Measurements from ENCODE around the gene PRSS27. TPM values are rescaled to one million over a fixed set of nuclear protein-coding genes. Genes with fewer than 3 reads are reported as not detected.

The PRSS27 gene
- total RNA-seq, 1 donor from 2014 or later, result 1.8 TPM

GRCh38 chr16:2715519-2715918 is 4.5 kb downstream of the PRSS27 start:
- Mint-ChIP-seq H3K27ac (no peak overlapping the region), H3K9me3 (no peaks in the 10 kb centered on the region), H3K4me1 (ENCODE audit: low read depth) (peaks cover 7% of the 10 kb centered on the region), H3K4me3 (ENCODE audit: low read depth) (no peak overlapping the region), H3K27me3 (ENCODE audit: low read depth) (no peaks in the 10 kb centered on the region), H3K36me3 (ENCODE audit: low read depth) (no peaks in the 10 kb centered on the region)
- intact Hi-C loops (cut with micrococcal nuclease), result no loop called here
- DNase-seq (ENCODE audit: low spot score), result peak; percentile 81

GRCh38 chr16:2715064-2715463 is 5.0 kb downstream of the PRSS27 start:
- no peak overlapping the region for H3K4me3 Mint-ChIP-seq (ENCODE audit: low read depth)
- no peaks in the 10 kb centered on the region for H3K9me3 Mint-ChIP-seq
- H3K36me3 Mint-ChIP-seq (ENCODE audit: low read depth), result no peaks in the 10 kb centered on the region
- peaks cover 7% of the 10 kb centered on the region for H3K4me1 Mint-ChIP-seq (ENCODE audit: low read depth)
- no peaks in the 10 kb centered on the region for H3K27me3 Mint-ChIP-seq (ENCODE audit: low read depth)
- H3K27ac Mint-ChIP-seq, result no peak overlapping the region
- no peak for DNase-seq (ENCODE audit: low spot score)
- intact Hi-C loops (cut with micrococcal nuclease), result no loop called here

GRCh38 chr16:2713985-2714774 is 5.8 kb downstream of the PRSS27 start:
- H3K27me3 Mint-ChIP-seq (ENCODE audit: low read depth), result no peaks in the 10 kb centered on the region
- DNase-seq (ENCODE audit: low spot score), result no peak
- no peak overlapping the region for H3K27ac Mint-ChIP-seq
- intact Hi-C loops (cut with micrococcal nuclease), result no loop called here
- no peaks in the 10 kb centered on the region for H3K9me3 Mint-ChIP-seq
- H3K4me3 Mint-ChIP-seq (ENCODE audit: low read depth), result no peak overlapping the region
- H3K36me3 Mint-ChIP-seq (ENCODE audit: low read depth), result no peaks in the 10 kb centered on the region
- peaks cover 7% of the 10 kb centered on the region for H3K4me1 Mint-ChIP-seq (ENCODE audit: low read depth)

GRCh38 chr16:2713523-2713922 is 6.5 kb downstream of the PRSS27 start:
- no peak overlapping the region for H3K4me3 Mint-ChIP-seq (ENCODE audit: low read depth)
- H3K27ac Mint-ChIP-seq, result no peak overlapping the region
- no peaks in the 10 kb centered on the region for H3K9me3 Mint-ChIP-seq
- H3K27me3 Mint-ChIP-seq (ENCODE audit: low read depth), result no peaks in the 10 kb centered on the region
- no peak for DNase-seq (ENCODE audit: low spot score)
- intact Hi-C loops (cut with micrococcal nuclease), result no loop called here
- H3K36me3 Mint-ChIP-seq (ENCODE audit: low read depth), result peaks cover under 1% of the 10 kb centered on the region
- peaks cover 7% of the 10 kb centered on the region for H3K4me1 Mint-ChIP-seq (ENCODE audit: low read depth)

- Mint-ChIP-seq H3K4me1 (ENCODE audit: low read depth) (peaks cover 7% of the 10 kb centered on the region), H3K27ac (no peak overlapping the region), H3K9me3 (no peaks in the 10 kb centered on the region), H3K27me3 (ENCODE audit: low read depth) (no peaks in the 10 kb centered on the region), H3K4me3 (ENCODE audit: low read depth) (no peak overlapping the region), H3K36me3 (ENCODE audit: low read depth) (peaks cover 7% of the 10 kb centered on the region)
- no peak for DNase-seq (ENCODE audit: low spot score)
- intact Hi-C loops (cut with micrococcal nuclease), result no loop called here
Measured at GRCh38 chr16:2712546-2712945, 7.5 kb downstream of the PRSS27 start.

GRCh38 chr16:2712063-2712441 is 8.0 kb downstream of the PRSS27 start:
- peaks cover 9% of the 10 kb centered on the region for H3K36me3 Mint-ChIP-seq (ENCODE audit: low read depth)
- no peaks in the 10 kb centered on the region for H3K9me3 Mint-ChIP-seq
- intact Hi-C loops (cut with micrococcal nuclease), result no loop called here
- DNase-seq (ENCODE audit: low spot score), result no peak
- H3K27ac Mint-ChIP-seq, result no peak overlapping the region
- H3K27me3 Mint-ChIP-seq (ENCODE audit: low read depth), result no peaks in the 10 kb centered on the region
- no peak overlapping the region for H3K4me3 Mint-ChIP-seq (ENCODE audit: low read depth)
- peaks cover 7% of the 10 kb centered on the region for H3K4me1 Mint-ChIP-seq (ENCODE audit: low read depth)

- Mint-ChIP-seq H3K4me3 (ENCODE audit: low read depth) (no peak overlapping the region), H3K27me3 (ENCODE audit: low read depth) (no peaks in the 10 kb centered on the region), H3K36me3 (ENCODE audit: low read depth) (peaks cover 9% of the 10 kb centered on the region), H3K27ac (no peak overlapping the region), H3K9me3 (no peaks in the 10 kb centered on the region), H3K4me1 (ENCODE audit: low read depth) (peaks cover 7% of the 10 kb centered on the region)
- no peak for DNase-seq (ENCODE audit: low spot score)
- intact Hi-C loops (cut with micrococcal nuclease), result no loop called here
Measured at GRCh38 chr16:2711370-2712062, 8.5 kb downstream of the PRSS27 start.

GRCh38 chr16:2710711-2711231 is 9.3 kb downstream of the PRSS27 start:
- intact Hi-C loops (cut with micrococcal nuclease), result no loop called here
- Mint-ChIP-seq H3K4me1 (ENCODE audit: low read depth) (peaks cover 4% of the 10 kb centered on the region), H3K27ac (no peak overlapping the region), H3K9me3 (no peaks in the 10 kb centered on the region), H3K27me3 (ENCODE audit: low read depth) (no peaks in the 10 kb centered on the region), H3K4me3 (ENCODE audit: low read depth) (no peak overlapping the region), H3K36me3 (ENCODE audit: low read depth) (peaks cover 9% of the 10 kb centered on the region)
- no peak for DNase-seq (ENCODE audit: low spot score)

- intact Hi-C loops (cut with micrococcal nuclease), result no loop called here
- H3K27me3 Mint-ChIP-seq (ENCODE audit: low read depth), result no peaks in the 10 kb centered on the region
- H3K36me3 Mint-ChIP-seq (ENCODE audit: low read depth), result peaks cover 10% of the 10 kb centered on the region
- H3K27ac Mint-ChIP-seq, result no peak overlapping the region
- no peak overlapping the region for H3K4me3 Mint-ChIP-seq (ENCODE audit: low read depth)
- peaks cover 4% of the 10 kb centered on the region for H3K4me1 Mint-ChIP-seq (ENCODE audit: low read depth)
- no peak for DNase-seq (ENCODE audit: low spot score)
- H3K9me3 Mint-ChIP-seq, result no peaks in the 10 kb centered on the region
Measured at GRCh38 chr16:2710021-2710710, 9.9 kb downstream of the PRSS27 start.

- Mint-ChIP-seq H3K27me3 (ENCODE audit: low read depth) (no peaks in the 10 kb centered on the region), H3K4me3 (ENCODE audit: low read depth) (no peak overlapping the region), H3K36me3 (ENCODE audit: low read depth) (peaks cover 12% of the 10 kb centered on the region), H3K4me1 (ENCODE audit: low read depth) (no peaks in the 10 kb centered on the region), H3K27ac (no peak overlapping the region), H3K9me3 (no peaks in the 10 kb centered on the region)
- intact Hi-C loops (cut with micrococcal nuclease), result no loop called here
- DNase-seq (ENCODE audit: low spot score), result no peak
Measured at GRCh38 chr16:2709588-2709984, 10.4 kb downstream of the PRSS27 start.

- no peaks in the 10 kb centered on the region for H3K27me3 Mint-ChIP-seq (ENCODE audit: low read depth)
- H3K9me3 Mint-ChIP-seq, result no peaks in the 10 kb centered on the region
- DNase-seq (ENCODE audit: low spot score), result no peak
- H3K36me3 Mint-ChIP-seq (ENCODE audit: low read depth), result peaks cover 12% of the 10 kb centered on the region
- intact Hi-C loops (cut with micrococcal nuclease), result no loop called here
- H3K4me3 Mint-ChIP-seq (ENCODE audit: low read depth), result no peak overlapping the region
- H3K27ac Mint-ChIP-seq, result no peak overlapping the region
- no peaks in the 10 kb centered on the region for H3K4me1 Mint-ChIP-seq (ENCODE audit: low read depth)
Measured at GRCh38 chr16:2708955-2709587, 11.0 kb downstream of the PRSS27 start.

- peaks cover 12% of the 10 kb centered on the region for H3K36me3 Mint-ChIP-seq (ENCODE audit: low read depth)
- H3K27ac Mint-ChIP-seq, result no peak overlapping the region
- no peaks in the 10 kb centered on the region for H3K9me3 Mint-ChIP-seq
- no peaks in the 10 kb centered on the region for H3K4me1 Mint-ChIP-seq (ENCODE audit: low read depth)
- intact Hi-C loops (cut with micrococcal nuclease), result no loop called here
- no peak for DNase-seq (ENCODE audit: low spot score)
- H3K4me3 Mint-ChIP-seq (ENCODE audit: low read depth), result no peak overlapping the region
- H3K27me3 Mint-ChIP-seq (ENCODE audit: low read depth), result no peaks in the 10 kb centered on the region
Measured at GRCh38 chr16:2708290-2708639, 11.8 kb downstream of the PRSS27 start.

All from activated T-helper 2 cell treated with anti-CD3 and anti-CD28 coated beads, Interferon-gamma antibody, Interleukin-2, Interleukin-4, amounts not matched to agents 10 μg/mL and 5 μg/mL and 100 μg/mL, durations not matched to agents 14 hours and 24 hours and 36 hours (primary cell).